ENCODE data around the gene ERICH2. TPM values are rescaled to one million over a fixed set of nuclear protein-coding genes. Genes with fewer than 3 reads are reported as not detected.
A peak's percentile ranks its signal among the peaks of the same experiment; 100 is the strongest.

Gene ERICH2
- total and polyA plus RNA-seq, 2 of the 13 experiments (the other 11 are each of a cell fraction or from before 2014, with no cell fraction given): not detected

GRCh38 chr2:170744248-170745002 lies 25.8 kb upstream of the ERICH2 start (continued):
- TF ChIP-seq CEBPZ (IDR thresholded peaks at IDR 0.05; ENCODE audit: low read length): no peak
- no peak; the same call in 1 of the 2 replicates for TF ChIP-seq ZBTB34 (CRISPR knock-in tag; IDR thresholded peaks at IDR 0.05)
- no peak for TF ChIP-seq GPBP1L1 (CRISPR knock-in tag; IDR thresholded peaks at IDR 0.05)
- no peak for TF ChIP-seq ZBTB38 (CRISPR knock-in tag; IDR thresholded peaks at IDR 0.05)
- no peak for TF ChIP-seq NRL (CRISPR knock-in tag; IDR thresholded peaks at IDR 0.05; ENCODE audit: borderline replicate concordance)
- no peak for TF ChIP-seq IRX3 (CRISPR knock-in tag; IDR thresholded peaks at IDR 0.05; ENCODE audit: borderline replicate concordance, low read depth)
- no peak for TF ChIP-seq ZNF878 (CRISPR knock-in tag; IDR thresholded peaks at IDR 0.05)
- TF ChIP-seq IRF9 (CRISPR knock-in tag; IDR thresholded peaks at IDR 0.05; ENCODE audit: borderline replicate concordance): no peak
- no peak for TF ChIP-seq ZFYVE20 (CRISPR knock-in tag; IDR thresholded peaks at IDR 0.05; ENCODE audit: borderline replicate concordance, low read depth)
- TF ChIP-seq CSRNP1 (CRISPR knock-in tag; IDR thresholded peaks at IDR 0.05): no peak
- no peak for TF ChIP-seq HIVEP1 (CRISPR knock-in tag; IDR thresholded peaks at IDR 0.05)
- no peak for TF ChIP-seq ZNF329 (CRISPR knock-in tag; IDR thresholded peaks at IDR 0.05; ENCODE audit: low read depth)
- TF ChIP-seq ZNF75D (CRISPR knock-in tag; IDR thresholded peaks at IDR 0.05; ENCODE audit: borderline replicate concordance): no peak
- peak; percentile 83; the same call in 1 of the 2 replicates for TF ChIP-seq MIER3 (CRISPR knock-in tag; IDR thresholded peaks at IDR 0.05; ENCODE audit: borderline replicate concordance)
- TF ChIP-seq KLF6 (CRISPR knock-in tag; IDR thresholded peaks at IDR 0.05): peak; percentile 92
- no peak for TF ChIP-seq ZNF468 (CRISPR knock-in tag; IDR thresholded peaks at IDR 0.05)
- TF ChIP-seq ZFP82 (CRISPR knock-in tag; IDR thresholded peaks at IDR 0.05; ENCODE audit: borderline replicate concordance): no peak
- TF ChIP-seq ZSCAN9 (CRISPR knock-in tag; IDR thresholded peaks at IDR 0.05; ENCODE audit: borderline replicate concordance): no peak
- peak; percentile 88 for TF ChIP-seq YY1 (IDR thresholded peaks at IDR 0.05; ENCODE audit: insufficient read depth, insufficient replicate concordance, low read depth, low read length)
- TF ChIP-seq ZNF619 (CRISPR knock-in tag; IDR thresholded peaks at IDR 0.05): no peak
- TF ChIP-seq FOXO1 (CRISPR knock-in tag; IDR thresholded peaks at IDR 0.05): peak; percentile 72
